Liver (tissue), 9 donors: ENCODE data around the gene EPB41L4A. TPM values are rescaled to one million over a fixed set of nuclear protein-coding genes. Genes with fewer than 3 reads are reported as not detected.

Experiments
- DNase-seq: peaks from one replicate; pipeline ENCODE4 v3.0.0-alpha.2; 2017; ENCODE audit warnings: low spot score
- H3K27ac ChIP-seq, 2 donors: one replicate each; pipeline ENCODE4 v1.7.0; 2013; ENCODE audit warnings: inconsistent platforms in 2 of 2, low read length in 2 of 2, control low read depth in 1 of 2, low read depth in 1 of 2, mild to moderate bottlenecking in 1 of 2
- H3K27me3 ChIP-seq, 4 donors: one replicate each; pipeline versions ENCODE4 v1.6.1 to v1.7.0; 2013; ENCODE audit warnings: low read length in 3 of 4, inconsistent platforms in 1 of 4, mild to moderate bottlenecking in 1 of 4, moderate library complexity in 1 of 4; ENCODE audit not compliant: control insufficient read depth in 4 of 4, insufficient read depth in 4 of 4
- H3K36me3 ChIP-seq, 4 donors: one replicate each; pipeline versions ENCODE4 v1.6.1 to v1.7.0; 2013; ENCODE audit warnings: low read length in 3 of 4, mild to moderate bottlenecking in 3 of 4, low read depth in 1 of 4, moderate library complexity in 1 of 4; ENCODE audit not compliant: control insufficient read depth in 4 of 4, insufficient read depth in 3 of 4
- H3K4me1 ChIP-seq, 4 donors: one replicate each; pipeline versions ENCODE4 v1.6.1 to v1.7.0; 2013; ENCODE audit warnings: low read length in 3 of 4, mild to moderate bottlenecking in 3 of 4, moderate library complexity in 1 of 4; ENCODE audit not compliant: control insufficient read depth in 4 of 4, insufficient read depth in 4 of 4
- H3K4me3 ChIP-seq, 3 donors: one replicate each; pipeline versions ENCODE4 v1.6.1 to v1.7.0; 2013; ENCODE audit warnings: low read length in 3 of 3, control low read depth in 1 of 3, low read depth in 1 of 3, mild to moderate bottlenecking in 1 of 3
- H3K9ac ChIP-seq, 2 donors: one replicate each; pipeline ENCODE4 v1.7.0; 2013; ENCODE audit warnings: low read length in 2 of 2, mild to moderate bottlenecking in 2 of 2, moderate library complexity in 2 of 2, control low read depth in 1 of 2, low read depth in 1 of 2
- H3K9me3 ChIP-seq, 4 donors: one replicate each; pipeline versions ENCODE4 v1.6.1 to v1.7.0; 2013; ENCODE audit warnings: low read length in 3 of 4; ENCODE audit not compliant: control insufficient read depth in 4 of 4
- EGR1 ChIP-seq, 2 donors: IDR thresholded peaks; 2 replicates each; pipeline ENCODE4 v1.6.1; 2016 to 2018; ENCODE audit warnings: antibody characterized with exemption in 2 of 2, low read depth in 2 of 2
- FOXA1 ChIP-seq: IDR thresholded peaks from 2 replicates; pipeline ENCODE4 v1.6.1; 2016; ENCODE audit warnings: antibody characterized with exemption
- FOXA2 ChIP-seq: IDR thresholded peaks from 2 replicates; pipeline ENCODE4 v1.6.1; 2016; ENCODE audit warnings: antibody characterized with exemption
- GABPA ChIP-seq, 2 donors: IDR thresholded peaks in 1 of 2; conservative IDR thresholded peaks in 1 of 2; 2 replicates each; pipeline ENCODE4 v1.6.1; 2016; ENCODE audit warnings: antibody characterized with exemption in 2 of 2, mild to moderate bottlenecking in 1 of 2, moderate library complexity in 1 of 2
- HNF4A ChIP-seq, 2 donors: conservative IDR thresholded peaks; 2 replicates each; pipeline ENCODE4 v1.6.1; 2016; ENCODE audit warnings: antibody characterized with exemption in 2 of 2, mild to moderate bottlenecking in 2 of 2
- HNF4G ChIP-seq: IDR thresholded peaks from 2 replicates; pipeline ENCODE4 v1.6.1; 2016; ENCODE audit warnings: antibody characterized with exemption
- JUND ChIP-seq, 2 donors: IDR thresholded peaks; 2 replicates each; pipeline ENCODE4 v1.6.1; 2016; ENCODE audit warnings: antibody characterized with exemption in 2 of 2
- NR2F2 ChIP-seq: IDR thresholded peaks from 2 replicates; pipeline ENCODE4 v1.6.1; 2016; ENCODE audit warnings: antibody characterized with exemption
- RAD21 ChIP-seq, 2 donors: IDR thresholded peaks; 2 replicates each; pipeline ENCODE4 v1.6.1; 2016; ENCODE audit warnings: antibody characterized with exemption in 2 of 2, mild to moderate bottlenecking in 2 of 2
- REST ChIP-seq: IDR thresholded peaks from 2 replicates; pipeline ENCODE4 v1.6.1; 2016; ENCODE audit warnings: antibody characterized with exemption, mild to moderate bottlenecking
- SP1 ChIP-seq: IDR thresholded peaks from 2 replicates; pipeline ENCODE4 v1.6.1; 2018; ENCODE audit warnings: antibody characterized with exemption, mild to moderate bottlenecking
- TAF1 ChIP-seq: conservative IDR thresholded peaks from 2 replicates; pipeline ENCODE4 v1.6.1; 2016; ENCODE audit warnings: antibody characterized with exemption, mild to moderate bottlenecking
- YY1 ChIP-seq: IDR thresholded peaks from 2 replicates; pipeline ENCODE4 v1.6.1; 2016; ENCODE audit warnings: antibody characterized with exemption, mild to moderate bottlenecking
- ZBTB33 ChIP-seq: IDR thresholded peaks from 2 replicates; pipeline ENCODE4 v1.6.1; 2016; ENCODE audit warnings: antibody characterized with exemption
- WGBS: extraction: QIAGEN DNeasy Blood & Tissue Kit; methylation state at CpG from one replicate; pipeline ENCODE4 v1.1.7; 2013; 5-methylcytosine and 5-hydroxymethylcytosine counted together
- polyA plus RNA-seq, 2 donors: library from polyadenylated mRNA; stranded (reverse) in 1 of 2; unstranded in 1 of 2; fragments of 200-250 nt in 1 of 2; fragments of >200 nt in 1 of 2; fragmentation: Nextera tagmentation in 1 of 2; extraction: Ambion mirVana in 1 of 2; gene quantifications; one replicate each; pipeline versions ENCODE4 v1.2.1 to v1.2.3, GENCODE V29; 2013 to 2015
- total RNA-seq, 2 donors: library from RNA; depleted of rRNA; stranded (reverse); fragments of >200 nt; gene quantifications; one replicate each; pipeline ENCODE4 v1.2.3, GENCODE V29; 2014
- TF ChIP-seq, protein P1 (sequence below): IDR thresholded peaks from 2 replicates; pipeline ENCODE4 v1.6.1; 2016; ENCODE audit warnings: antibody characterized with exemption
- TF ChIP-seq, protein P2 (sequence below): IDR thresholded peaks from 2 replicates; pipeline ENCODE4 v1.6.1; 2016; ENCODE audit warnings: antibody characterized with exemption
- donor health status: healthy.
- donor health status: healthy.
- donor health status: healthy.
- donor health status: healthy.
- donor health status: healthy.

Gene EPB41L4A
- total and polyA plus RNA-seq, 4 donors: 1.1 to 8.0 (median 3.9) TPM

- no peak for DNase-seq
- no peak for TF ChIP-seq NR2F2
- no peak for TF ChIP-seq GABPA (IDR thresholded peaks at IDR 0.05 in 1 of 2, conservative IDR thresholded peaks at IDR 0.05 in 1 of 2)
- TF ChIP-seq TAF1: no peak
- Histone ChIP-seq H3K27me3 (no peaks in the 10 kb centered on the region), H3K9ac (no peak overlapping the region), H3K9me3 (no peaks in the 10 kb centered on the region), H3K36me3 (no peaks in the 10 kb centered on the region), H3K27ac (no peak overlapping the region), H3K4me1 (peaks cover 0 to 2% (median 0%) of the 10 kb centered on the region in 4 donors), H3K4me3 (no peak overlapping the region)
- WGBS: 93% methylated on average over 3 of the region's 3 CpGs
These were observed 30.3 kb downstream of the EPB41L4A start for GRCh38 chr5:112388739-112389138.

- TF ChIP-seq YY1: no peak
- no peak for TF ChIP-seq TAF1
- TF ChIP-seq JUND (IDR thresholded peaks at IDR 0.05): no peak
- no peak for TF ChIP-seq GABPA (IDR thresholded peaks at IDR 0.05 in 1 of 2, conservative IDR thresholded peaks at IDR 0.05 in 1 of 2)
- no peak for TF ChIP-seq FOXA2
- TF ChIP-seq, protein P1, sequence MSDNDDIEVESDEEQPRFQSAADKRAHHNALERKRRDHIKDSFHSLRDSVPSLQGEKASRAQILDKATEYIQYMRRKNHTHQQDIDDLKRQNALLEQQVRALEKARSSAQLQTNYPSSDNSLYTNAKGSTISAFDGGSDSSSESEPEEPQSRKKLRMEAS: no peak
- TF ChIP-seq EGR1 (IDR thresholded peaks at IDR 0.05; ENCODE audit: low read depth in 2 of 2): no peak
- no peak for TF ChIP-seq RAD21 (IDR thresholded peaks at IDR 0.05)
- no peak for TF ChIP-seq NR2F2
- no peak for TF ChIP-seq ZBTB33
- no peak for TF ChIP-seq HNF4A (conservative IDR thresholded peaks at IDR 0.05)
- TF ChIP-seq FOXA1: no peak
- TF ChIP-seq, protein P2, sequence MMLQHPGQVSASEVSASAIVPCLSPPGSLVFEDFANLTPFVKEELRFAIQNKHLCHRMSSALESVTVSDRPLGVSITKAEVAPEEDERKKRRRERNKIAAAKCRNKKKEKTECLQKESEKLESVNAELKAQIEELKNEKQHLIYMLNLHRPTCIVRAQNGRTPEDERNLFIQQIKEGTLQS: no peak
- TF ChIP-seq REST: no peak
- TF ChIP-seq SP1: no peak
- TF ChIP-seq HNF4G: no peak
- H3K27me3 ChIP-seq: no peaks in the 10 kb centered on the region
- no peak for DNase-seq
- H3K36me3 ChIP-seq: no peaks in the 10 kb centered on the region
- H3K9me3 ChIP-seq: no peaks in the 10 kb centered on the region
- 80% methylated on average over 4 of the region's 4 CpGs for WGBS
- H3K4me1 ChIP-seq: peaks cover 0 to 2% (median 0%) of the 10 kb centered on the region in 4 donors
- H3K27ac ChIP-seq: no peak overlapping the region
- H3K9ac ChIP-seq: no peak overlapping the region
- H3K4me3 ChIP-seq: no peak overlapping the region
These were observed 31.0 kb downstream of the EPB41L4A start for GRCh38 chr5:112388074-112388473.
